OCI-LY3 (cell line): ENCODE data around the gene SPACA4.

Experiments used
- CTCF ChIP-seq: fragments of 200-600, 300-600 bp; sonication (generic); IDR thresholded peaks from 2 replicates; pipeline ENCODE4 v1.5.1; 2014; ENCODE audit warnings: antibody characterized with exemption, low read length, low read depth
- EZH2phosphoT487 ChIP-seq: fragments of 200-600 bp; shearing (Covaris generic); IDR thresholded peaks from 2 replicates; pipeline ENCODE4 v1.6.1; 2018; ENCODE audit warnings: antibody characterized with exemption, mixed run types, low read depth

- TF ChIP-seq CTCF: no peak
- no peak for TF ChIP-seq EZH2phosphoT487
These were observed 815 bp downstream of the SPACA4 start for GRCh38 chr19:48607359-48607755.
